NCI-H1930 (cell line): ENCODE data around the gene CHCHD10.

Experiments used
- DNase-seq, 2 experiments: peaks; one replicate each; lab custom pipeline; 2025; lab: John Stamatoyannopoulos, UW

Gene CHCHD10

GRCh38 chr22:23787600-23787896 is 19.8 kb upstream of the CHCHD10 start:
- DNase-seq = no peak

GRCh38 chr22:23786752-23787599 is 19.2 kb upstream of the CHCHD10 start, which contains the start of gene SMARCB1:
Gene SMARCB1 (plus strand): TSS chr22:23786966. CDS start chr22:23787170, 204 bp downstream.
- DNase-seq = peak; percentile 72 to 86

GRCh38 chr22:23786261-23786710 is 18.5 kb upstream of the CHCHD10 start:
- no peak for DNase-seq

- DNase-seq = no peak
Observed at GRCh38 chr22:23784215-23784732, 16.5 kb upstream of the CHCHD10 start.

- DNase-seq = no peak
Observed at GRCh38 chr22:23783265-23784150, 15.7 kb upstream of the CHCHD10 start.

- no peak for DNase-seq
Observed at GRCh38 chr22:23782703-23783102, 14.9 kb upstream of the CHCHD10 start.

GRCh38 chr22:23782252-23782651 is 14.5 kb upstream of the CHCHD10 start:
- DNase-seq = no peak

- no peak for DNase-seq
Observed at GRCh38 chr22:23781511-23782183, 13.9 kb upstream of the CHCHD10 start.

GRCh38 chr22:23781065-23781464 is 13.3 kb upstream of the CHCHD10 start:
- no peak for DNase-seq

GRCh38 chr22:23780146-23780748 is 12.5 kb upstream of the CHCHD10 start:
- no peak for DNase-seq

- DNase-seq = no peak
Observed at GRCh38 chr22:23779731-23780130, 12.0 kb upstream of the CHCHD10 start.

- DNase-seq = no peak
Observed at GRCh38 chr22:23779083-23779482, 11.3 kb upstream of the CHCHD10 start.

- DNase-seq = no peak
Observed at GRCh38 chr22:23778577-23778900, 10.8 kb upstream of the CHCHD10 start.

- DNase-seq = no peak
Observed at GRCh38 chr22:23777776-23778576, 10.2 kb upstream of the CHCHD10 start.

- no peak for DNase-seq
Observed at GRCh38 chr22:23775779-23776375, 8.1 kb upstream of the CHCHD10 start.

- no peak for DNase-seq
Observed at GRCh38 chr22:23774922-23775436, 7.2 kb upstream of the CHCHD10 start.

GRCh38 chr22:23774114-23774921 is 6.5 kb upstream of the CHCHD10 start:
- no peak for DNase-seq

- DNase-seq = no peak
Observed at GRCh38 chr22:23773483-23774113, 5.8 kb upstream of the CHCHD10 start.
